Dermis blood vessel endothelial cell (primary cell): ENCODE results near the gene HIKESHI. TPM values are rescaled to one million over a fixed set of nuclear protein-coding genes. Genes with fewer than 3 reads are reported as not detected.
"Not testable (repeated sequence)": the region's sequence is repeated elsewhere in the genome, so short reads cannot be mapped to it uniquely, and the experiment has no call there.

Experiments used
- DNase-seq: peaks from one replicate; pipeline ENCODE4 v3.0.0; 2010
- total RNA-seq: library from RNA; depleted of rRNA; stranded (reverse); fragments of >200 nt; gene quantifications from 2 replicates; pipeline ENCODE4 v1.2.3, GENCODE V29; 2014

Gene HIKESHI
- total RNA-seq, 1 donor from 2014 or later = 65.9 TPM

- DNase-seq = no peak
Measured at GRCh38 chr11:86294026-86294425, 8.0 kb upstream of the HIKESHI start.

- DNase-seq = no peak
Measured at GRCh38 chr11:86301742-86302091, 323 bp upstream of the HIKESHI start.

- DNase-seq = peak; percentile 15
Measured at GRCh38 chr11:86303257-86303656, 1.2 kb downstream of the HIKESHI start.

- not testable (repeated sequence) for DNase-seq
Measured at GRCh38 chr11:86308710-86309109, 6.7 kb downstream of the HIKESHI start.

GRCh38 chr11:86313793-86314192 lies 11.8 kb downstream of the HIKESHI start:
- DNase-seq = no peak

- no peak for DNase-seq
Measured at GRCh38 chr11:86314636-86315035, 12.6 kb downstream of the HIKESHI start.

GRCh38 chr11:86335131-86335767 lies 33.2 kb downstream of the HIKESHI start:
- no peak for DNase-seq

GRCh38 chr11:86337227-86337626 lies 35.2 kb downstream of the HIKESHI start:
- DNase-seq = no peak

GRCh38 chr11:86341382-86341781 lies 39.3 kb downstream of the HIKESHI start:
- DNase-seq = no peak

GRCh38 chr11:86346513-86346912 lies 44.5 kb downstream of the HIKESHI start:
- no peak for DNase-seq

GRCh38 chr11:86355256-86355655 lies 53.2 kb downstream of the HIKESHI start:
- DNase-seq = no peak

- DNase-seq = not testable (repeated sequence)
Measured at GRCh38 chr11:86357412-86357811, 55.4 kb downstream of the HIKESHI start.

- DNase-seq = no peak
Measured at GRCh38 chr11:86358720-86359119, 56.7 kb downstream of the HIKESHI start.

- DNase-seq = peak; percentile 70
Measured at GRCh38 chr11:86360775-86361395, 58.8 kb downstream of the HIKESHI start.

GRCh38 chr11:86363424-86363823 lies 61.4 kb downstream of the HIKESHI start:
- DNase-seq = no peak

GRCh38 chr11:86365546-86365945 lies 63.5 kb downstream of the HIKESHI start:
- no peak for DNase-seq

GRCh38 chr11:86369668-86370067 lies 67.6 kb downstream of the HIKESHI start:
- DNase-seq = no peak

- DNase-seq = no peak
Measured at GRCh38 chr11:86370171-86370570, 68.1 kb downstream of the HIKESHI start.

- peak; percentile 62 for DNase-seq
Measured at GRCh38 chr11:86370922-86371594, 69.0 kb downstream of the HIKESHI start.

- DNase-seq = no peak
Measured at GRCh38 chr11:86372041-86372440, 70.0 kb downstream of the HIKESHI start.

- DNase-seq = no peak
Measured at GRCh38 chr11:86372586-86372985, 70.5 kb downstream of the HIKESHI start.

GRCh38 chr11:86374069-86374468 lies 72.0 kb downstream of the HIKESHI start:
- DNase-seq = peak; percentile 50

- peak; percentile 52 for DNase-seq
Measured at GRCh38 chr11:86374586-86374985, 72.5 kb downstream of the HIKESHI start, which contains the start of gene CCDC81. Gene CCDC81 (plus strand): TSS chr11:86374887. CDS start chr11:86375164, 277 bp downstream.

GRCh38 chr11:86377972-86378371 lies 75.9 kb downstream of the HIKESHI start:
- DNase-seq = no peak
